IMR-90 (cell line): ENCODE results near the gene SYMPK. TPM values are rescaled to one million over a fixed set of nuclear protein-coding genes. Genes with fewer than 3 reads are reported as not detected.

Experiments
- ATAC-seq: fragments of 200-7000 bp; cut with Tn5 transposase; 2 replicates; pipeline ENCODE4 v1.9.1; 2020; ENCODE audit warnings: low read depth, mild to moderate bottlenecking, moderate library complexity
- BruUV-seq: library from RNA; stranded (reverse); fragments of 400-500 nt; replicated peaks from 2 replicates; lab custom pipeline; 2021; lab: Mats Ljungman, UMichigan
- CTCF ChIA-PET: fragments of 300-600 bp; formaldehyde crosslinking; extraction: SDS; loops from one replicate; lab custom pipeline; 2021; ENCODE audit warnings: antibody characterized with exemption; lab: Yijun Ruan, JAX
- POLR2A ChIA-PET: fragments of 300-600 bp; sonication (Branson Sonifier 250); formaldehyde crosslinking; loops from one replicate; lab custom pipeline; 2022; ENCODE audit warnings: antibody characterized with exemption; ENCODE audit not compliant: unreplicated experiment; lab: Charles Lee
- DNase-seq: peaks from one replicate; pipeline ENCODE4 v3.0.0; 2013
- H2AFZ ChIP-seq: replicated peaks from 2 replicates; pipeline ENCODE3; 2013; ENCODE audit warnings: low read length, mild to moderate bottlenecking; ENCODE audit not compliant: poor library complexity
- H2AK5ac ChIP-seq: 2 replicates; pipeline ENCODE4 v1.6.1; 2013; ENCODE audit warnings: low read depth, low read length, inconsistent platforms
- H2AK9ac ChIP-seq: replicated peaks from 2 replicates; pipeline ENCODE3; 2013; ENCODE audit warnings: mild to moderate bottlenecking, low read depth, low read length, moderate library complexity; ENCODE audit not compliant: poor library complexity
- H2BK120ac ChIP-seq: 2 replicates; pipeline ENCODE4 v1.6.1; 2013; ENCODE audit warnings: low read depth, low read length, inconsistent platforms
- H2BK15ac ChIP-seq: 3 replicates; pipeline ENCODE4 v1.6.1; 2013; ENCODE audit warnings: low read depth, low read length, inconsistent platforms
- H2BK20ac ChIP-seq: 2 replicates; pipeline ENCODE4 v1.6.1; 2013; ENCODE audit warnings: low read depth, mild to moderate bottlenecking, inconsistent platforms, low read length, moderate library complexity
- H2BK5ac ChIP-seq: 2 replicates; pipeline ENCODE4 v1.6.1; 2013; ENCODE audit warnings: mild to moderate bottlenecking, low read depth, low read length, inconsistent platforms; ENCODE audit not compliant: poor library complexity, severe bottlenecking
- H3K14ac ChIP-seq: replicated peaks from 2 replicates; pipeline ENCODE4 v1.6.1; 2013; ENCODE audit warnings: low read depth, low read length, inconsistent platforms
- H3K18ac ChIP-seq: 2 replicates; pipeline ENCODE4 v1.6.1; 2013; ENCODE audit warnings: low read depth, low read length, control low read depth
- H3K23ac ChIP-seq: 2 replicates; pipeline ENCODE4 v1.6.1; 2013; ENCODE audit warnings: low read depth, low read length, inconsistent platforms
- H3K27ac ChIP-seq: 2 replicates; pipeline ENCODE4 v1.5.1; 2013; ENCODE audit warnings: mild to moderate bottlenecking, control low read depth, low read length; ENCODE audit not compliant: insufficient read depth
- H3K27me3 ChIP-seq: 2 replicates; pipeline ENCODE4 v1.6.1; 2013; ENCODE audit warnings: low read length; ENCODE audit not compliant: control insufficient read depth, insufficient read depth
- H3K36me3 ChIP-seq: 2 replicates; pipeline ENCODE4 v1.6.1; 2013; ENCODE audit warnings: low read length, mixed read lengths; ENCODE audit not compliant: control insufficient read depth, insufficient read depth
- H3K4ac ChIP-seq: 2 replicates; pipeline ENCODE4 v1.6.1; 2013; ENCODE audit warnings: low read depth, low read length, inconsistent platforms
- H3K4me1 ChIP-seq: 2 replicates; pipeline ENCODE4 v1.6.1; 2013; ENCODE audit warnings: low read length, mixed read lengths; ENCODE audit not compliant: control insufficient read depth, insufficient read depth
- H3K4me2 ChIP-seq: 2 replicates; pipeline ENCODE4 v1.6.1; 2013; ENCODE audit warnings: low read depth, mild to moderate bottlenecking, control low read depth, low read length, moderate library complexity
- H3K4me3 ChIP-seq: 2 replicates; pipeline ENCODE4 v1.5.1; 2013; ENCODE audit warnings: low read depth, mild to moderate bottlenecking, control low read depth, low read length, moderate library complexity; ENCODE audit not compliant: insufficient read depth
- H3K56ac ChIP-seq: 2 replicates; pipeline ENCODE4 v1.6.1; 2013; ENCODE audit warnings: low read length, inconsistent platforms; ENCODE audit not compliant: insufficient read depth; ENCODE audit errors: extremely low read depth
- H3K79me1 ChIP-seq, 2 experiments: 2 replicates each; pipeline ENCODE4 v1.6.1; 2013; ENCODE audit warnings: low read length in 2 of 2, inconsistent platforms in 1 of 2, low read depth in 1 of 2
- H3K9ac ChIP-seq: 2 replicates; pipeline ENCODE4 v1.6.1; 2013; ENCODE audit warnings: low read depth, low read length, control low read depth
- H3K9me1 ChIP-seq: 2 replicates; pipeline ENCODE4 v1.6.1; 2013; ENCODE audit warnings: low read length, inconsistent platforms; ENCODE audit not compliant: insufficient read depth
- H3K9me3 ChIP-seq: 2 replicates; pipeline ENCODE4 v1.6.1; 2013; ENCODE audit warnings: low read length; ENCODE audit not compliant: control insufficient read depth, insufficient read depth
- H4K20me1 ChIP-seq: 2 replicates; pipeline ENCODE4 v1.6.1; 2013; ENCODE audit warnings: low read length, inconsistent platforms; ENCODE audit not compliant: insufficient read depth
- H4K5ac ChIP-seq: 2 replicates; pipeline ENCODE4 v1.6.1; 2013; ENCODE audit warnings: mild to moderate bottlenecking, low read depth, low read length, control low read depth
- H4K8ac ChIP-seq, 2 experiments: 2 replicates each; pipeline ENCODE4 v1.6.1; 2013; ENCODE audit warnings: low read depth in 2 of 2, low read length in 2 of 2, control low read depth in 1 of 2, inconsistent platforms in 1 of 2
- H4K91ac ChIP-seq: 2 replicates; pipeline ENCODE4 v1.6.1; 2013; ENCODE audit warnings: low read depth, low read length, inconsistent platforms; ENCODE audit not compliant: insufficient read depth
- BHLHE40 ChIP-seq: fragments of 150-350 bp; IDR thresholded peaks from 2 replicates; pipeline ENCODE4 v1.6.1; 2016; ENCODE audit warnings: mild to moderate bottlenecking, low read depth, low read length
- CEBPB ChIP-seq: IDR thresholded peaks from 2 replicates; pipeline ENCODE4 v1.6.1; 2012; ENCODE audit warnings: low read depth, low read length, improper control_type of control experiment
- CHD1 ChIP-seq: IDR thresholded peaks from 2 replicates; pipeline ENCODE4 v1.6.1; 2012; ENCODE audit warnings: low read depth, low read length, improper control_type of control experiment
- FOS ChIP-seq: fragments of 150-350 bp; IDR thresholded peaks from 2 replicates; pipeline ENCODE4 v1.6.1; 2016; ENCODE audit warnings: low read depth, low read length
- MAFK ChIP-seq: IDR thresholded peaks from 2 replicates; pipeline ENCODE4 v1.6.1; 2012; ENCODE audit warnings: low read depth, low read length, improper control_type of control experiment
- POLR2A ChIP-seq: IDR thresholded peaks from 2 replicates; pipeline ENCODE4 v1.6.1; 2012; ENCODE audit warnings: mild to moderate bottlenecking, low read depth, low read length
- RAD21 ChIP-seq: IDR thresholded peaks from 2 replicates; pipeline ENCODE4 v1.6.1; 2012; ENCODE audit warnings: low read length, improper control_type of control experiment
- RCOR1 ChIP-seq: IDR thresholded peaks from 2 replicates; pipeline ENCODE4 v1.6.1; 2012; ENCODE audit warnings: mild to moderate bottlenecking, low read length, improper control_type of control experiment; ENCODE audit not compliant: insufficient replicate concordance
- RFX5 ChIP-seq: IDR thresholded peaks from 2 replicates; pipeline ENCODE4 v1.8.0; 2012; ENCODE audit warnings: low read depth, mild to moderate bottlenecking, low read length, moderate library complexity
- SMC3 ChIP-seq: fragments of 150-350 bp; IDR thresholded peaks from 2 replicates; pipeline ENCODE4 v1.6.1; 2016; ENCODE audit warnings: low read depth, mild to moderate bottlenecking, antibody characterized with exemption, low read length, moderate library complexity
- WGBS, 2 experiments: methylation state at CpG; one replicate each; pipeline versions ENCODE4 v1.1.5 to v1.1.7; 2013; ENCODE audit warnings: missing lambda C conversion rate in 2 of 2; ENCODE audit not compliant: insufficient read length in 1 of 2; ENCODE audit errors: extremely low coverage in 2 of 2; 5-methylcytosine and 5-hydroxymethylcytosine counted together
- dilution Hi-C: fragments of 300-500 bp; cut with HindIII; formaldehyde crosslinking; loops from one replicate; pipeline ENCODE4 v1.14.3; 2018; ENCODE audit warnings: low sequenced_read_pairs; ENCODE audit not compliant: unreplicated experiment
- in situ Hi-C: fragments of 300-500 bp; cut with MboI; formaldehyde crosslinking; loops from 3 replicates; pipeline ENCODE4 v1.14.3; 2019; ENCODE audit warnings: low sequenced_read_pairs, inconsistent platforms, mixed read lengths
- intact Hi-C: fragments of 100-400 bp; cut with micrococcal nuclease; formaldehyde crosslinking; loops from 2 replicates; pipeline ENCODE4 v1.10.0; 2022
- polyA plus RNA-seq, 3 experiments: library from polyadenylated mRNA; depleted of rRNA; stranded (reverse); fragments of >200 nt; gene quantifications; 2 replicates each; pipeline ENCODE4 v1.2.3, GENCODE V29; 2012; ENCODE audit warnings: low replicate concordance in 1 of 3
- total RNA-seq: library from RNA; depleted of rRNA; stranded (reverse); fragments of >200 nt; gene quantifications from 2 replicates; pipeline ENCODE4 v1.2.3, GENCODE V29; 2012
- TF ChIP-seq, protein P1 (sequence below): fragments of 150-350 bp; IDR thresholded peaks from 2 replicates; pipeline ENCODE4 v1.6.1; 2016; ENCODE audit warnings: low read depth, mild to moderate bottlenecking, low read length, moderate library complexity, borderline replicate concordance
- TF ChIP-seq, protein P2 (sequence below): conservative IDR thresholded peaks from 2 replicates; pipeline ENCODE4 v1.5.1; 2012; ENCODE audit warnings: mild to moderate bottlenecking, low read depth, low read length, improper control_type of control experiment
- TF ChIP-seq, protein P3 (sequence below): fragments of 150-350 bp; IDR thresholded peaks from 2 replicates; pipeline ENCODE4 v1.6.1; 2017; ENCODE audit warnings: mild to moderate bottlenecking, antibody characterized with exemption, low read length, low read depth

The SYMPK gene
- total and polyA plus RNA-seq, 2 of the 4 experiments (the other 2 are of a cell fraction), result 35.3 to 71.5 TPM

DNA sequence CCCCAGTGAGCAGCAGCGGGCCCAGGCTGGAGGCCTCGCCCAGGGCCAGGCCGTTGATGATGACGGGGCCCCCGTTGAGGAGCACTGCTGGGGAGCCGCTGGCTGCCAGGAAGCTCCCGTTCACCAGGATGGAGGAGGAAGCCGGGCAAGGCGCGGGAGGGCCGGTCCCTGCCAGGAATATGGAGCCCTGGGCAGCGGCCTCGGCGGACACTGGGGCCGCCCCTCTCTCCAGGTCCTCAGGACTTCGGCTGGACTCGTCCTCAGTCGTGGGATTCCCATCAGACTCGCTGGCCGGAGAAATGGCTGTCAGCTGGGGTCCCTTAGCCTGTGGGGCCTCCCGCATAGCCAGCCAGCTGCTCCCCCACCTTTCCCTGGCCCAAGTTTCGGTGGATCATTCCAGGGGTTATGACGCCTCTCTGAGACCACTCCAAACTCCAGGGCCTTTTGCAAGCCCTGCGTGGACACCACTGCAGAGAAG is 96.0 kb downstream of the SYMPK start:
- WGBS, 2 experiments, result 6% methylated on average over 13 of the region's 24 CpGs; no CpG with 5 or more reads in 1 of the 2 experiments
- Histone ChIP-seq H3K56ac (peak overlapping the region; percentile 66), H2AK9ac (peak overlapping the region; percentile 98), H3K27ac (peak overlapping the region; percentile 78), H3K4me1 (peaks cover 22% of the 10 kb centered on the region), H3K79me1 (peaks cover 0 to 20% of the 10 kb centered on the region in 2 experiments; a peak in 1 of 4 replicates), H2BK120ac (peak overlapping the region; percentile 63; the same call in 1 of the 2 replicates), H3K23ac (peak overlapping the region; percentile 91), H3K18ac (peak overlapping the region; percentile 62), H3K9me3 (no peaks in the 10 kb centered on the region), H4K5ac (peak overlapping the region; percentile 46), H3K9ac (peak overlapping the region; percentile 62), H4K91ac (peak overlapping the region; percentile 86), H3K4me2 (peak overlapping the region; percentile 86), H2BK15ac (peak overlapping the region; percentile 36; the same call in 1 of the 3 replicates), H2AFZ (peak overlapping the region; percentile 88), H3K9me1 (no peaks in the 10 kb centered on the region; the same call in 1 of the 2 replicates), H4K8ac (peak overlapping the region; percentile 15 to 86; a peak in 3 of 4 replicates), H3K36me3 (peaks cover 4% of the 10 kb centered on the region; the same call in 1 of the 2 replicates), H3K4ac (peak overlapping the region; percentile 85), H2BK20ac (no peak overlapping the region; the same call in 1 of the 2 replicates), H3K4me3 (peak overlapping the region; percentile 62), H3K27me3 (no peaks in the 10 kb centered on the region), H4K20me1 (peaks cover 12% of the 10 kb centered on the region), H3K14ac (peak overlapping the region; percentile 88), H2BK5ac (peak overlapping the region; percentile 83), H2AK5ac (peak overlapping the region; percentile 81)
- dilution Hi-C loops, result no loop called here
- TF ChIP-seq CHD1 (no peak), CEBPB (no peak), FOS (no peak), RCOR1 (no peak), BHLHE40 (no peak), MAFK (no peak), RAD21 (no peak), RFX5 (no peak), SMC3 (no peak), POLR2A (no peak)
- TF ChIP-seq, protein P1, sequence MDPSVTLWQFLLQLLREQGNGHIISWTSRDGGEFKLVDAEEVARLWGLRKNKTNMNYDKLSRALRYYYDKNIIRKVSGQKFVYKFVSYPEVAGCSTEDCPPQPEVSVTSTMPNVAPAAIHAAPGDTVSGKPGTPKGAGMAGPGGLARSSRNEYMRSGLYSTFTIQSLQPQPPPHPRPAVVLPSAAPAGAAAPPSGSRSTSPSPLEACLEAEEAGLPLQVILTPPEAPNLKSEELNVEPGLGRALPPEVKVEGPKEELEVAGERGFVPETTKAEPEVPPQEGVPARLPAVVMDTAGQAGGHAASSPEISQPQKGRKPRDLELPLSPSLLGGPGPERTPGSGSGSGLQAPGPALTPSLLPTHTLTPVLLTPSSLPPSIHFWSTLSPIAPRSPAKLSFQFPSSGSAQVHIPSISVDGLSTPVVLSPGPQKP, result no peak
- TF ChIP-seq, protein P2, sequence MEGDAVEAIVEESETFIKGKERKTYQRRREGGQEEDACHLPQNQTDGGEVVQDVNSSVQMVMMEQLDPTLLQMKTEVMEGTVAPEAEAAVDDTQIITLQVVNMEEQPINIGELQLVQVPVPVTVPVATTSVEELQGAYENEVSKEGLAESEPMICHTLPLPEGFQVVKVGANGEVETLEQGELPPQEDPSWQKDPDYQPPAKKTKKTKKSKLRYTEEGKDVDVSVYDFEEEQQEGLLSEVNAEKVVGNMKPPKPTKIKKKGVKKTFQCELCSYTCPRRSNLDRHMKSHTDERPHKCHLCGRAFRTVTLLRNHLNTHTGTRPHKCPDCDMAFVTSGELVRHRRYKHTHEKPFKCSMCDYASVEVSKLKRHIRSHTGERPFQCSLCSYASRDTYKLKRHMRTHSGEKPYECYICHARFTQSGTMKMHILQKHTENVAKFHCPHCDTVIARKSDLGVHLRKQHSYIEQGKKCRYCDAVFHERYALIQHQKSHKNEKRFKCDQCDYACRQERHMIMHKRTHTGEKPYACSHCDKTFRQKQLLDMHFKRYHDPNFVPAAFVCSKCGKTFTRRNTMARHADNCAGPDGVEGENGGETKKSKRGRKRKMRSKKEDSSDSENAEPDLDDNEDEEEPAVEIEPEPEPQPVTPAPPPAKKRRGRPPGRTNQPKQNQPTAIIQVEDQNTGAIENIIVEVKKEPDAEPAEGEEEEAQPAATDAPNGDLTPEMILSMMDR, result no peak
- TF ChIP-seq, protein P3, sequence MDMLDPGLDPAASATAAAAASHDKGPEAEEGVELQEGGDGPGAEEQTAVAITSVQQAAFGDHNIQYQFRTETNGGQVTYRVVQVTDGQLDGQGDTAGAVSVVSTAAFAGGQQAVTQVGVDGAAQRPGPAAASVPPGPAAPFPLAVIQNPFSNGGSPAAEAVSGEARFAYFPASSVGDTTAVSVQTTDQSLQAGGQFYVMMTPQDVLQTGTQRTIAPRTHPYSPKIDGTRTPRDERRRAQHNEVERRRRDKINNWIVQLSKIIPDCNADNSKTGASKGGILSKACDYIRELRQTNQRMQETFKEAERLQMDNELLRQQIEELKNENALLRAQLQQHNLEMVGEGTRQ, result no peak
- intact Hi-C loops, result loop anchor here (2.0 kb wide), 1 partner anchor 36 kb away; the partner anchor contains the start of gene FBXO46
- CTCF ChIA-PET, result interaction anchor here (0.6 to 1.2 kb wide), 3 partner anchors 32 to 221 kb away, joined by 3 to 6 read pairs (median 4); no protein-coding TSS in a partner anchor
- BruUV-seq, result no TSS peak
- POLR2A ChIA-PET, result interaction anchor here (0.6 kb wide), 1 partner anchor 24 kb away, joined by 4 read pairs; no protein-coding TSS in a partner anchor
- ATAC-seq (no peak), DNase-seq (peak; percentile 16)
- in situ Hi-C loops, result no loop called here
